ENCODE measurements around the gene SH3RF2.
"Not testable (repeated sequence)": the region's sequence is repeated elsewhere in the genome, so short reads cannot be mapped to it uniquely, and the experiment has no call there.

The SH3RF2 gene

GRCh38 chr5:146010447-146010846, 74.1 kb downstream of the SH3RF2 start:
- DNase-seq: not testable (repeated sequence)

GRCh38 chr5:146013761-146014160, 77.4 kb downstream of the SH3RF2 start:
- DNase-seq: no peak

- DNase-seq: no peak
Observed at GRCh38 chr5:146015001-146015400, 78.6 kb downstream of the SH3RF2 start.

- DNase-seq: no peak
Observed at GRCh38 chr5:146016764-146017484, 80.5 kb downstream of the SH3RF2 start.

GRCh38 chr5:146018514-146019375, 82.4 kb downstream of the SH3RF2 start:
- DNase-seq: no peak

- no peak for DNase-seq
Observed at GRCh38 chr5:146020100-146020499, 83.7 kb downstream of the SH3RF2 start.

GRCh38 chr5:146024034-146024433, 87.7 kb downstream of the SH3RF2 start:
- no peak for DNase-seq

GRCh38 chr5:146025114-146025680, 88.8 kb downstream of the SH3RF2 start:
- no peak for DNase-seq

GRCh38 chr5:146025681-146026080, 89.3 kb downstream of the SH3RF2 start:
- no peak for DNase-seq

- DNase-seq: no peak
Observed at GRCh38 chr5:146026307-146027010, 90.1 kb downstream of the SH3RF2 start.

- no peak for DNase-seq
Observed at GRCh38 chr5:146027751-146028150, 91.4 kb downstream of the SH3RF2 start.

GRCh38 chr5:146032911-146033310, 96.5 kb downstream of the SH3RF2 start:
- DNase-seq: no peak

- DNase-seq: no peak
Observed at GRCh38 chr5:146034127-146034526, 97.7 kb downstream of the SH3RF2 start.

- no peak for DNase-seq
Observed at GRCh38 chr5:146034605-146035004, 98.2 kb downstream of the SH3RF2 start.

GRCh38 chr5:146039420-146039819, 103.0 kb downstream of the SH3RF2 start:
- DNase-seq: no peak

- no peak for DNase-seq
Observed at GRCh38 chr5:146040527-146040926, 104.1 kb downstream of the SH3RF2 start.

- DNase-seq: no peak
Observed at GRCh38 chr5:146041180-146041789, 104.9 kb downstream of the SH3RF2 start.

GRCh38 chr5:146042628-146043279, 106.4 kb downstream of the SH3RF2 start:
- DNase-seq: no peak

- no peak for DNase-seq
Observed at GRCh38 chr5:146043722-146044121, 107.3 kb downstream of the SH3RF2 start.

- DNase-seq: no peak
Observed at GRCh38 chr5:146047396-146047795, 111.0 kb downstream of the SH3RF2 start.

- no peak for DNase-seq
Observed at GRCh38 chr5:146048994-146049703, 112.8 kb downstream of the SH3RF2 start.

GRCh38 chr5:146049704-146050026, 113.3 kb downstream of the SH3RF2 start:
- no peak for DNase-seq
